Thyroid gland (tissue), 4 donors: Measurements from ENCODE around the gene USP32.

Experiments used
- CTCF ChIP-seq, 6 experiments: fragments of 200-600 bp in 3 of 6; fragments of 450-650 bp in 3 of 6; sonication (generic) in 3 of 6; IDR thresholded peaks; one replicate each; pipeline ENCODE4 v1.5.1; 2016 to 2019; ENCODE audit warnings: antibody characterized with exemption in 6 of 6, mild to moderate bottlenecking in 2 of 6, inconsistent platforms in 1 of 6, moderate library complexity in 1 of 6
- POLR2A ChIP-seq, 2 donors: fragments of 450-650 bp; IDR thresholded peaks; one replicate each; pipeline ENCODE4 v1.6.1; 2017; ENCODE audit warnings: antibody characterized with exemption in 2 of 2, mild to moderate bottlenecking in 2 of 2, moderate library complexity in 1 of 2

GRCh38 chr17:60253048-60253447 lies 138.9 kb downstream of the USP32 start:
- no peak for TF ChIP-seq POLR2A (IDR thresholded peaks at IDR 0.05)
- no peak for TF ChIP-seq CTCF (IDR thresholded peaks at IDR 0.05)
